HL-60/S4 treated with phorbol 12-myristate 13-acetate at 8.2 ng/mL for 4 days and 3 days (cell line): ENCODE measurements around the gene COX7A2.

Experiments
- in situ Hi-C: fragments of 300-500 bp; cut with MboI; formaldehyde crosslinking; loops from 2 replicates; pipeline ENCODE4 v1.15.0; 2022; ENCODE audit warnings: low sequenced_read_pairs

Gene COX7A2

DNA sequence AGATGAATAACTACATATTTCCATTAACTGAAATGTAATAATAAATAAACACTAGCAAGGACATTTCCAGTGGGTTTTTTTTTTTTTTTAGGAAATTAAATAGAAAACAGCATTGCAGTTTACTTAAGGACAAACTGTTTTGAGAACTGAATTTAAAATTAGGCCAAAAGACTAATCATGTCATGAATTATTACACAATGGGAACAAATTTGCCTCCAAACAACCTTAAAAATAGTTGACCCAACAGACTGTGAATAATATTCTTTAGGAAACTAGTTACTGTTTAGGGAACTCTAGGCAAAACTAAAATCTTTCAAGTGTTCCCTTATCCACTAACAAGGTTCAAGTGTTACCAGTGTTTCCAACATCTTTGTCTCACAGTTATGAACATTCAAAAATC is 21.3 kb downstream of the COX7A2 start:
- in situ Hi-C loops = no loop called here

DNA sequence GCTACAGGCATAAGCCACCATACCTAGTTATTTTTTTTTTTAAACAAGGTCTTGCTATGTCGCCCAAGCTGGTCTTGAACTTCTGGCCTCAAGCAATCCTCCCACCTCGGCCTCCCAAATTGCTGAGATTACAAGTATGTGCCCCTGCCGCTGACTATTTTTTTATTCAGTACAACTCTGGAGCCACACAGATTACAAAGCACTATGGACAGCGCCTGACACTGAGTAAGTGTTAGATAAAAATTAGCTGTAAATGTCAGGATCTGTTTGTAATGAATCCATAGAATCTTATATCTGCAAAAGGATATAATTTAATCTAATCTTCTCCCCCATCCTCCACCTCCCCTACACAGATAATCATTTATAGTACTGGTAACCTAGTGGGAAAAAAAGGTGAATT is 22.5 kb downstream of the COX7A2 start:
- in situ Hi-C loops = no loop called here

DNA sequence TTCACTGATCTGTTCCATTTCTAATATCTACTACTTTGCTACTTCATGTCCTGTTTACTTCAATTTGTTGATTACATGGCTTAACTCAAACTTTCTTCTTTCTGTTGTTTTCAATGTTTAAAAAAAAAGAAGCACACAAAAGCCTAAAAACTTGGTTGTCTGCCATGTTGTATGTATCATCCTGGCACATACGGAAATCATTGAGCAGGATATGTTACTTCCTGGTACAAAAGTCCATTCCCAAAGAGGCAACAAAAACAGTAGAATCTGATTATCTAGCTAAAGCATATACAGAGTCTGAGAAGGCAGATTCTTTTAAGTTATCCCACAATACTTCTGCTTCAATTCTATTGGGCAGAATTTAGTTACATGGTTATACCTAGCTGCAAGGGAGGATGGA is 23.2 kb downstream of the COX7A2 start:
- in situ Hi-C loops = no loop called here

DNA sequence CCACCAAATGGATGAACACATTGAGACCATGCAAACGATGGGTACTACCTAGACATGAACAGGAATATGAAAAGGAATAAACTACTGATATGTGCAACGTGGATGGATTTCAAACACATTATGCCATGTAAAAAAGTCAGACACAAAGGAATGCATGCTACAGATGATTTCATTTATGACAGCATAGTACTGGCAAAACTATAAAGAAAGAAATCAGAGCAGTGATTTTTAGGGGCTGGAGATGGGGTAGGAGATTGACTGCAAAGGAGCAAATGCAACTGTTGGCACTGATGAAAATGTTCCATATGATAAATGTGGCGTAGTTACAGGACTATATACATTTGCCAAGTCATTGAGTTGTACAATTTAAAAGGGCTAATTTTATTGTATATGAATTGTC is 24.3 kb downstream of the COX7A2 start:
- in situ Hi-C loops = no loop called here

DNA sequence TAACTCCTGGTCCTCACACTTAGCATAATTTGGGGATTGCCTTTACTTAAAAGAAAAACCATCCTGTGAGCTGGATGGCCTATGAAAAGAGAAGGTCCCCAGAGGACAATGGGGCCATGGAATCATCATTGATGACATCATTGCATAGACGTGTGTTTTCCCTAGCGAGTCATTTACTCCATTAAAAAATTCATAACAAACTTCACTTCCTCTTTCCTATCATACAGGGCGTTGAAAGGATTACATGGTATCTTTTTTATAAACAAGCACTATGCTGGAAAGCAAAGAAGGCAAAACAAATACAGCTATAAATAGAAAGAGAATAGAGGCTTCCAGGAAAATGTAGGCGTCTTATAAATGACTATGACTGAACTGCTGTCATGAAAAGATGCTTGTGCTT is 26.4 kb downstream of the COX7A2 start:
- in situ Hi-C loops = no loop called here

DNA sequence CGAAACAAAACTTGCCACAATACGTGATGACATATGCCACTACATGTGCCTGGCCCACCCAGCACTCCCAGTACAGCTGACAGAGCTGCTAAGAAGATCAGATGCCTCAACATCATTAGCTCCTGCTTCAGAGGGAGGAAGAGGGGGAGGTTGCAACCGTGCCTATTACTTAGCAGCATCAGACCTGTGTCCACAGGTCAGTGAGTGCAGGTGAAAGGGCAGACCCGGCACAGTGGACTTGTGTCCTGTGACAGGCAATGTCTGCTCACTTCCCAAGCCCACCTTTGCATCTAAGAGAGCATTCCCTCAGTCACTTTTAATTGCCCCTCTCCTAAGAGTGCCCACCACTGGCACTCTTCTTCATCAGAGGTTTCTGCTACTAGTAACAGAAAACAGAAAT is 28.3 kb downstream of the COX7A2 start:
- in situ Hi-C loops = no loop called here

DNA sequence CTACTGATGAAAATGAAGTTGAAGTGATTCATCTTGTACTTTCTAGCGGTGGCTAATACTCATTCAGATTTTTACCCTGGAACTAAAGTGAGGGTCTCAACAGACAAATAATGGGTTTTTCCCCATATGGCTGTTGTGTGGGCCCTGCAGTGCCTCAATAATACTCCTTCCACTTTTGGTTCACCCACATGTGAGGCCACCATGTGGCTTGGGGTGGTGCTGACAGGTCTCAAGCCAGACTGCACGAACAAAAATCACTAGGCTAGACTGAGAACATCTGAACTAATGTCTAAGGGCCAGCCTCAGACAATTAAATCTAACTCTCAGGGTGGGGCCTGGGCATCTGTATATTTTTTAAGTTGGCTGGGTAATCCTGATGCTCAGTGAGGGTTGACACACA is 29.9 kb downstream of the COX7A2 start:
- in situ Hi-C loops = no loop called here

DNA sequence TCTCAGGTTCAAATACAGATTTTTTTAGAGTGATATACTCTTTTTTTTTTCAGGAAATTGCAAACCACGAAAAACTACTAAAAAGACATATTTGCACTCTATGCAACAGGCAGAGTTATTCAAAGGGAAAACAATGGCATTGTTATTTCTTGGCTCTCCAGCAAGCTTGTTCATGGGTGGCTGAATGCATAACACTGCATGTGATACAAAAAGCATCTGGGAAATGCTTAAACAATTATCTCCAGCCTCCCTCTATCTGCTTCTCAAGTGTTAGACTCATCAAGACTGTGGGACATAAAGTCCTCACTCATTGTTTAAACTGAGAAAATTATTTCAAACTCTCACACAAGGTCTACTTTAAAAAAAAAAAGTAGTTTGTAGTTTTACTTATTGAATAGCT is 30.5 kb downstream of the COX7A2 start:
- in situ Hi-C loops = no loop called here

DNA sequence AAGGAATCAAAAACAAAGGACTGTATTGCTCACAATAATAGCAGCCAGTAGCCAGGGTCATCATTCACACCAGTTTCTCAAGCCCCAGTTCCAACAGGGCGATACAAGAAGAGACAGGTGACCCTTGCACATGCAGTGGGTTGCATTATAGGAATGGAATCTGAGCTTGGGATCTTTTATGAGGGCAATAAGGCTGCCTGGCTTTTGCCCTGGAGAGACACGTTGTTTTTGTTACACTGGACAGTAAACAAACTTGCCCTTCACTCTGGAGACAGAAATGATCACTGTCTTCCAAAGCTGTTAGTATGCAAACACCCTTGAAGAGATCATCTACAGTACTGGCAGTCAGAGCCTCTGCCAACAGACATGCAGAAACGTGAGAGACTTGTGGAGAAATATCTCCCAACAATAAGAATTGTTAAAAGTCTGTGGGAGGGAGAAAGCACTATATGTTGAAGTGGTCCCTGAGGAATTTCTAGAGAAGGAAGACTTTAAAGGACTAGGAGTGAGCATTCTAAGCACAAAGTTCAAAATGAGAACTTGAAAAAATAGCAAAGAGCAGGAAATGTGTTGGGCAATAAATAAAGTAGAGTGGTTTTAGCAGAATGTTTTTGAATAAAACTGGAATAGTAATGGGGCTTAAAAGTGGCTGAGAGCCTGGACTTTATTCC is 31.5 kb downstream of the COX7A2 start:
- in situ Hi-C loops = no loop called here

DNA sequence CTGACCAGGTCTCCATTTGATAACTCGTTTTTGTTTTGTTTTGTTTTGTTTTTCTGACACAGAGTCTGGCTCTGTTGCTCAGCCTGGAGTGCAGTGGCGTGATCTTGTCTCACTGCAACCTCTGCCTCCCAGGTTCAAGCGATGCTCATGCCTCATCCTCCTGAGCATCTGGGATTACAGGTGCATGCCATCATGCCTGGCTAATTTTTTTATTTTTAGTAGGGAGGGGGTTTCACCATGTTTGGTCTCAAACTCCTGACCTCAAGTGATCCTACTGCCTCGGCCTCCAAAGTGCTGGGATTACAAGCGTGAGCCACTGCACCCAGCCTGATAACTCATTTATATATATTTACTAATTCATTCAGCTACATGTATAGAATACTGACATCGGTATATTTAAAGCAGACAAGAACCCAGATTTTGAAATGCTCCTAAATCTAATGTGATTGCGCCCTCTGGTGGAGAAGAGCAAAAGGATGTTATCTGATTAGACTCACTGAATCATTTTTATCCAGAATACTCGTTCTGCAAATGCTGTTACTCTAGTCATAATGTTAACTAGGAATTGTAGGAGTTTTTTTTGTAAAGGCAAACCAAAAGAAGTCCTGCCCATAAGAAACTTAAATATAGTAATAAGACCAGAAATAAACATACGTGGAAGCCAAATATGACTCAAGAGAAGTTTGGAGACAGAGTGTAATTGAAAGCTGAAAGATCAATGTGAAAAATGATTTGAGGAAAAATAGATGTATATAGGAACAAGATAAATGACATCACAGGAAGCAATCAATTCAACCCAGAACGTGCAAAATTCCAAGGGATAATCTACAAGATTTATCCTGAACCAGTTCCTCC is 32.5 kb downstream of the COX7A2 start:
- in situ Hi-C loops = no loop called here

DNA sequence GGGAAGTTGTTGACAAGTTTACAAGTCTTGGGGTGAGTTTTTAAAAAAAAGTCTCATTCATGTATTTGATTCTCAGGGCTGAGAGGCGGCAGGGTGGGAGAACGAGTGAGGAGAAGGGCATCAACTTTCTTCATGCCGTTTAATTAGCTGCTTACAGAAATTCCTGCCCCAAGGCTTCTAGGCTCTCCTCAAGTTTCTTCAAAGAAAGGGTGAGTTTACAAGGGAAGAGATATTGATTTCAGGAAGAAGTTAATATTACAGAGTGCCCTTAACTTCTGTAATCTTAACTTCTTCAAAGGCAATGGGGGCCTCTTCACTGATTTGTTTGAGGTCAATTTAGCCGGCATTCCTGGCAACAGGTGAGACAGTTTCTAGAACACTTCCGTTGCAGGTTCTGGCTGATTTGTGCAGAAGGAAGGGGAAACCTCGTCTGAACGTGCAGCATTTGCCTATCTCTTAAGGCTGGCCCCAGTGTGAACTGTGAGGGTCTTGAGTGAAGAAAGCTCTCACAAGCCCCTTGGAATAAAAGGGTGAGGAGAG is 34.3 kb downstream of the COX7A2 start:
- in situ Hi-C loops = no loop called here

DNA sequence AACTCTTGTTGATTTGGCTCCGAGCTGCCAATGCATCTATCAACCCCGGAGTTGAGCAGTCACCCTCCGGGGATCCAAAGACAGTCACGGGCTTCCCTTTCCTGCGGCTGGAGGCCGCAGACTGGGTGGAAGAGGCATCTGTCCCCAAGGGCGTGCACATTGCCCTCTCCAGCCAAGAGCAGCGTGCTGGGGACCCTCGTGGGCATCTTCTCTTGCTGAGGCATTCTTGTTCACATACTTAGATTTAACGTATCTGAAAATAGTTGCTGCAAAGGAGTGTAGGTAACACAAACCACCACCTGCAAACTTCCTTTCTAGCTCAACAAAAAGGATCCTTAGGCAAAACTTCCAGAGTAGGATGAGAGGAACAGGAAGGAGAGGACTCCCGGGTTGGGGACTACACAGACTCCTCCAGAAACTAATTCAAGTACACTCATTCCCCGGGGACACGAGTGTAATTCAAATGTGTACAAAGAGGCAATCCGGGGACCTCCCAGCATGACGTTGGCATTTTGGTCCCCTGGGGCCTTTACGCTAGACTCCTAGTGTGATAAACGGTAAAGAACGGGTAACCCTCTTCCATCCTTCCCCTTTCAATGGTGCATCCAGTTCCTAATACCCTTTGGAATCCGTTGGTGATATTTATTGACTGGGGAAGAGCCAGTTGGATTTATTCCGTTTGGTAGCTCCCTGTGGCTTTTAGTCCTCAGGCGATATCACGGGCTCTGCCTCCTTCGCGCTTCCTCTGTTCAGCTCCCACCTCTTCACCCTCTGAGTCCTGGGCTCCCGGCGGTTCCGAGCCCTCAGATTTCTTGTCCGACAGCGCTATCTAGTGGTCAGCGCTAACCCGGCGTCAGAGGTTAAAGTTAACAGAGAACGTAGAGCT is 35.1 kb downstream of the COX7A2 start:
- in situ Hi-C loops = no loop called here

DNA sequence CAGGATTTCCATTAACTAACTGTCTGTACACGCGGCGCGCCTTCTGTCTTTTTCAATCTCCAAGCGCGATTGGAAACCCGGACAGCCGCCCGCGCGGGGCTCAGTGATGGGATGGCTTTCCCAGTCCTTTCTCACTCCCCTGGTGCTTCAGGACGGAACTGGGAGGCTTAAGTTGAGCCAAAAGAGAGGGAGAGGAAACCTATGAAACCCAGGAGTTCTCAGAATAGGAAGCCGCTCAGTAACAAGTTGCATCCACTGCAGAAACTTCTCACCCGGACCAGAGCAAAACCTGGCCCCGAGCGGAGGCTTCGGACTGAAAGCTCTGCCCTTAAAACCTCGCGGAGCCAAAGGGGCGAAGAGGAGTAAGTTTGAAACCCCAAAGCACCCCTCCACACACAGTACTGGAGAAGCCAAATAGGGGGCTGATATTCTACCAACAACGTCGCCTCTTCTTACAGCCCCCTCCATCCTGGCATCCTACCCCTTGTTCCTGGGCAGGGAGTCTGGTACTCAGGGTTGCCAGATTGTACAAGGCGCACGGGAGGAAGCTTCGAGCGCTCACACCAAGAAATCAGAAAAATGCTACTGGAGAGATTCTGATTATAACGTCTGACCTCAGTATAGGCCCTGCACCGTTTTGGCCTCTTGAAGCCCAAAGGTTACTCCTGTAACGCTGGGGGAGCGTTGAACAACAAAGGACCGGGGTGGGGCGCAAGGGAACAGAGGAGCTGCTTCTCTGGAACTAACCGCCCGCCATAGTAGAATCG is 36.8 kb downstream of the COX7A2 start:
- in situ Hi-C loops = no loop called here

DNA sequence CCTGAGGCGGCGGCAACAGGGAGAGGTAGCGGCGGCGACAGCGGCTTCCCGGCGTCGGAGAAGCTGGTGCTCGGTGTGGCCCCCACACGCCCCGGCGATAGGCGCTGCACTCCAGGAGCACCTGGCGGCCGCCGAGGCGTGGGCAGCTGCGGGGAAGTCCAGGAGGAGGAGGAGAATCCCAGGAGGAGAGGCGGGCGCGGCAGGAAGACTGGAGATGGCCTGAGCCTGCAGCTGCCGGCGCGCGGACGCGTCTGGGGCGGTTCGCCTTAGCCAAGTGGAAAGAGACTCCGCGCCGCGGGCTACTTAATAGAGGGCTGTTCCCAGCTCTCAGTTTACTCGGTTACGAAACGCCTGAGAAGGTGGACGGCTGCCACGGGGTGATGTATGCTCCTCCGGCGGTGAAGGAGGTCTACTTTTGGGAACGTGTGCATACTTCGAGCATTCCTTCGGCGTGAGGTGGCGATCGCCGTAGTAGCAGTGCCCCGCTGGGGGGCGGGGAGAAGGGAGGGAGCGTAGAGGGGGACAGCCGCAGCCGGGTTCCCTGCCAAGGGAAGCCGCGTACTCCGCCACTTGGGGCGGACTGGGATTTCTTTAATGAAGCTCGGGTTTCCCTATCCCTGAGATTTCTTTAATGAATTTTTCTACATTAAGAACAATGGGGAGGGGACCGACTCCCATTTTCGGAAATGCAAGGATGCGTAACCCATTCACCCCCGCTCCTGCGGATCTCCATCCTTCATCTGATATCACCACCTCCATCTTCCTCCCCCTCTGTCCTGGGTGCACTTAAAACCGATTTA is 37.6 kb downstream of the COX7A2 start, which contains the start of gene COL12A1:
Gene COL12A1, minus strand, starts transcription at position 278 of the 800 bp plus-strand sequence. CDS start 3,261 bp downstream, outside the sequence.
- in situ Hi-C loops = no loop called here

DNA sequence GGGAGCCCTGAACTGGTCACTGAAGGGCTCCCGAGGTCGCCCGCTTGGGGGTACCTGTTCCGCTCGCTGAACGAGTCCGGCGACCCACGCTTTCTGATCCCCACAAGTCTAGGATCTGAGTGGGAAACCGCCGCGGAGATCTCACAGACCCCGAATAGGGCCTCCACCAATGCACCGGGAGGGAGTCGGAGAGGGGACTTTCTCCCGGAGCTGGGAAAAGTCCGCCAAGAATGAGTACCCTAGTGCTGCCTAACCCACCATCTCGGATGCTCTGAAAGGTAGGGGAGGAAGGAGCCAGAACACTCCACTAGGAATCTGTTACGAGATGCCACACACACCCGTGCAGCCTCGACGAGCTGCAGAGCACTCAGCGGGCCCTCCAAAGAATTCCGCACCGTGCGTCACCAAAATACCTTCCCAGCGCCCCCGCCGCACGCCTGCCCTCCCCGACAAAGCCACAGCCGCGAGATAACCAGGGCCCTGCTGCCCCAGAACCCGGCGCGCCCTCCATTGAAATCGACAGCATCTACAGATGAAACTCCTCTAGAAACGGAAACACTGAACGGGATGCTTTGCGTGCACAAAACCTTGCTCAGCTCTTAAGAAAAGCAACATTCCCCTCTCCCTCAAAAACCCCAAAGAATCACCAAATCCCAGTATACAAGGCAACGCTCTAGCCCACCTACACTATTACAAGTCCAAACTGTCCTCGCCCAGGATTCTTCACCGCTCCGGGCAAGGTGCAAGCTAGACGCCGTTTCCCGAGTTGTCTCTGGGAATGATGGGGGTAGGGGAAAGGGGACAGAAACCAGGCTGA is 38.4 kb downstream of the COX7A2 start:
- in situ Hi-C loops = no loop called here

DNA sequence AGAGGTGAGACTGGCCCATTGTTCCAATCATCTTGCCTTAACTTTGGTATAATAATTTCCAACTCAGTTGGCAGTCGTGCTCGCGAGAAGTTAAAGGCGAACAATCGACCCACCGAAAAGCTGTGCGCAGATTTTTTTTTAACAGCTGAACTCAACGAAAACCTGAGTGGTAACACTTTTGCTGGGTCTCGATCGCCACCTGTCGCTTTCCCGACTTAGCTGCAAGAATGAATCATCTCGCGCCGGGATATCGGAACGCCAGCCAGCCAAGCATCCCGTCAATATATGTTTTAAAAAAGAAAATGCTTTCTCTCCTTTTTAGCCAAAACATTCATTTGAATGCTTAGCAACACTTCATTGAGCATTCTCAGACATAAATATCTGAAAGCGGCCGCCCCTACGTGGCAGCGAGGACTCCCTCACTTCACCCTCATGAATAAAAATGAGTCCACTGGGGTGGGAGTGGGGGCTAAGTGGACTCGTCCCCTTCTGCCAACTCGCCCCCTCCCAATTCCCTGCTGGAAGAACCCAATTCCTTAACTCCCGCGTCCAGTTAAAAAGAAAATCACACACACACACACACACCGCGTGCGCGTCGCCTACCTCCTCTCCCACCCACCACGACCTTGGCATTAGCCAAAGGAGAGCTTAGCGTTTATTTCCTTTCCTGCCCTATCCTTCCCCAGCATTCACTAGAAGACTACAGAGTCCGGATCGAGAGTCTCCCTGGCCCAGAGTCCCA is 39.2 kb downstream of the COX7A2 start:
- in situ Hi-C loops = no loop called here

DNA sequence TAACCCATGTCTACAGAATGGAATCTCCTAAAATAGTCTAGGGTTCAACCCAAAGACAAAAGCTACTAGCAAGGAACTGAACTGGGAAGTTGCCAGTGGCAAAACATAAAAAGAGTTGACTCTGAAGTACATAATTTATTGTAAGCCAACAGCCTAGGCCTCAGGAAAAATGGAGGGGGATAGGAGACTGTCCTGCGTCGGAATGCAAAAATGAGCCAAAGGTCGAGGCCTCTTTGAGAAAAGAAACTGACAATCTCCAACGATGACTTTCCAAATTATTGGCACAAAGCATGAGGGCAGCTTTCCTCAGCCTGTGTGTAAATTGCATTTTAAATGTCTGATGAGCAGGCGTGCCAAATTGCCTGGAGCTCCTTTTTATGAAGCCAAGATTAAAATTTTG is 39.9 kb downstream of the COX7A2 start:
- in situ Hi-C loops = no loop called here

DNA sequence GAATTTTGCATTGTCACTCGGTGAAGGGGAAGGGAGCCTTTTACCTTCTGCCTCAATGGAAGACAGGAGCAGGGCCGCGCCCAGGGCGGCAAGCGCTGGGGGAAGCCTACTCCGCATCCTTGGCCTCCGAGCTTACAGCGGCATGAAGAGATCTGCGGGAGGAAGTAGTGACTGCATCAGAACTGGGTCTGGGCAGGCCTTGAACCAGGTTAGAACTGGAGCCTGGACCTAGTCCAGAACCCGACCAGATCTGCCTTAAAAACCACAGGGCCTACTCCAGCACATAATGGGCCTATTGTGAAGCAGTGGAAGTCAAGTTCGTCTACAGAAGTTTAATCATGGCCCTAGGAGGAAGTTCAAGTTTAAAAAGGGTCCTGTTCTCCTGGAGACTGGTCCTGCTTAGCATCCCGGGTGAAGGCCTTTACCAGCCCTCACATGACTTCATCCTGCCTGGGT is 40.9 kb downstream of the COX7A2 start:
- in situ Hi-C loops = no loop called here
